Lower leg skin (tissue), 3 donors: ENCODE data around the gene SHROOM2.

ENCODE experiments used
- CTCF ChIP-seq, 3 donors: fragments of 450-650 bp; IDR thresholded peaks; one replicate each; pipeline ENCODE4 v1.5.1; 2016; ENCODE audit warnings: antibody characterized with exemption in 3 of 3, mild to moderate bottlenecking in 3 of 3, moderate library complexity in 2 of 3
- POLR2A ChIP-seq, 2 donors: fragments of 450-650 bp; IDR thresholded peaks; one replicate each; pipeline ENCODE4 v1.6.1; 2016 to 2017; ENCODE audit warnings: antibody characterized with exemption in 2 of 2, mild to moderate bottlenecking in 1 of 2, moderate library complexity in 1 of 2

DNA sequence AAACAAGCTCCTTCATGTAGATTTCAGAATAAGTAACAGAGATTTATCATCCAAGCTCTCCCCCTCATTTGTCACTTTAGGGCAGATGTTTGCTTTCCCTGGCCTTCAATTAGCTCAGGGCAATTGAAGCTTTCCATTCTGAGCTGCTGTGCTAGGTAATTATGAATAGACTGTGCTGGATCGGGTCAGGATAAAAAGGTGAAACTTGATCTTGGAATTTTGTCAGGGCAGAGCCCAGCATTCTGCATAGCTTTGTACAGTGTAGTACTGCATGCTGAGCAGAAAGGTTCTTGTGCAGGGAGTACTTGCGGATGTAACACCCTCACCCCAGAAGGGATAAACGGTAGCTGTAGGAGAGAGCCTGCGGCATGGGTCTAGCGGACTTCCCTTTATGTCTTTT, 116.9 kb downstream of the SHROOM2 start:
- TF ChIP-seq POLR2A (IDR thresholded peaks at IDR 0.05): no peak
- TF ChIP-seq CTCF (IDR thresholded peaks at IDR 0.05): no peak
